CD14-positive monocyte (primary cell): ENCODE data around the gene ASTN2. TPM values are rescaled to one million over a fixed set of nuclear protein-coding genes. Genes with fewer than 3 reads are reported as not detected.

Source experiments
- DNase-seq, 3 donors: peaks; one replicate each; pipeline ENCODE4 v3.0.0-alpha.2; 2011 to 2022
- H2AFZ ChIP-seq: 2 replicates; pipeline ENCODE4 v1.6.0; 2012; ENCODE audit warnings: mild to moderate bottlenecking, low read depth, low read length, inconsistent platforms; ENCODE audit not compliant: insufficient read depth, poor library complexity, severe bottlenecking
- H3K27ac ChIP-seq, 2 donors: 1 replicate in 1 of 2; 2 replicates in 1 of 2; pipeline ENCODE4 v1.5.1; 2012 to 2013; ENCODE audit warnings: low read length in 2 of 2, control low read depth in 1 of 2, inconsistent platforms in 1 of 2, low read depth in 1 of 2, mild to moderate bottlenecking in 1 of 2
- H3K27me3 ChIP-seq, 2 donors: one replicate each; pipeline versions ENCODE4 v1.6.0 to v1.6.1; 2011 to 2013; ENCODE audit warnings: low read length in 2 of 2; ENCODE audit not compliant: control insufficient read depth in 2 of 2, insufficient read depth in 2 of 2
- H3K36me3 ChIP-seq, 2 donors: replicated peaks in 1 of 2; 1 replicate in 1 of 2; 2 replicates in 1 of 2; pipeline versions ENCODE4 v1.5.1 to v1.6.1; 2012 to 2013; ENCODE audit warnings: low read length in 2 of 2, control low read depth in 1 of 2, inconsistent platforms in 1 of 2, mild to moderate bottlenecking in 1 of 2; ENCODE audit not compliant: insufficient read depth in 2 of 2, control insufficient read depth in 1 of 2
- H3K4me1 ChIP-seq, 2 donors: 1 replicate in 1 of 2; 2 replicates in 1 of 2; pipeline versions ENCODE4 v1.5.1 to v1.6.1; 2012 to 2013; ENCODE audit warnings: low read length in 2 of 2, control low read depth in 1 of 2, inconsistent platforms in 1 of 2, mild to moderate bottlenecking in 1 of 2, moderate library complexity in 1 of 2; ENCODE audit not compliant: insufficient read depth in 2 of 2, control insufficient read depth in 1 of 2
- H3K4me2 ChIP-seq: replicated peaks from 2 replicates; pipeline ENCODE3; 2012; ENCODE audit warnings: low read length, moderate library complexity, mild to moderate bottlenecking; ENCODE audit not compliant: poor library complexity, severe bottlenecking; ENCODE audit errors: extremely low read depth
- H3K4me3 ChIP-seq, 3 experiments: fragments of 200-600 bp in 1 of 3; sonication (generic) in 1 of 3; replicated peaks in 1 of 3; 1 replicate in 2 of 3; 2 replicates in 1 of 3; pipeline ENCODE4 v1.5.1; 2011 to 2013; ENCODE audit warnings: low read length in 3 of 3, mild to moderate bottlenecking in 3 of 3, control low read depth in 2 of 3, low read depth in 2 of 3, inconsistent platforms in 1 of 3, moderate library complexity in 1 of 3
- H3K79me2 ChIP-seq: 2 replicates; pipeline ENCODE4 v1.6.0; 2012; ENCODE audit warnings: mild to moderate bottlenecking, control low read depth, inconsistent platforms, low read length, moderate library complexity; ENCODE audit not compliant: insufficient read depth
- H3K9ac ChIP-seq: 2 replicates; pipeline ENCODE4 v1.6.0; 2017; ENCODE audit warnings: low read length, mild to moderate bottlenecking; ENCODE audit not compliant: insufficient read depth, poor library complexity, severe bottlenecking
- H3K9me3 ChIP-seq, 2 donors: replicated peaks in 1 of 2; 1 replicate in 1 of 2; 2 replicates in 1 of 2; pipeline versions ENCODE4 v1.5.1 to v1.6.1; 2012 to 2013; ENCODE audit warnings: low read length in 2 of 2, control low read depth in 1 of 2; ENCODE audit not compliant: control insufficient read depth in 1 of 2, insufficient read depth in 1 of 2
- H4K20me1 ChIP-seq: 2 replicates; pipeline ENCODE4 v1.6.0; 2012; ENCODE audit warnings: mild to moderate bottlenecking, low read length, control low read depth, moderate library complexity; ENCODE audit not compliant: insufficient read depth
- H3K27ac Mint-ChIP-seq, 7 donors: one replicate each; pipeline ENCODE4 v1.8.0; 2020; ENCODE audit warnings: mild to moderate bottlenecking in 7 of 7, mixed read lengths in 7 of 7, moderate library complexity in 6 of 7, inconsistent platforms in 2 of 7
- H3K27me3 Mint-ChIP-seq, 3 donors: one replicate each; pipeline ENCODE4 v1.8.0; 2021 to 2022; ENCODE audit warnings: low read depth in 3 of 3, mild to moderate bottlenecking in 3 of 3, mixed read lengths in 3 of 3, moderate library complexity in 3 of 3, inconsistent platforms in 1 of 3
- H3K36me3 Mint-ChIP-seq, 2 donors: one replicate each; pipeline ENCODE4 v1.8.0; 2020; ENCODE audit warnings: mixed read lengths in 2 of 2, inconsistent platforms in 1 of 2, mild to moderate bottlenecking in 1 of 2
- H3K4me1 Mint-ChIP-seq: one replicate; pipeline ENCODE4 v1.8.0; 2020; ENCODE audit warnings: mild to moderate bottlenecking, mixed read lengths
- H3K4me3 Mint-ChIP-seq, 2 donors: one replicate each; pipeline ENCODE4 v1.8.0; 2020; ENCODE audit warnings: mild to moderate bottlenecking in 2 of 2, mixed read lengths in 2 of 2, moderate library complexity in 1 of 2
- H3K9me3 Mint-ChIP-seq, 7 donors: one replicate each; pipeline ENCODE4 v1.8.0; 2020 to 2022; ENCODE audit warnings: mixed read lengths in 7 of 7, mild to moderate bottlenecking in 6 of 7, moderate library complexity in 6 of 7, inconsistent platforms in 2 of 7
- WGBS: methylation state at CpG from one replicate; pipeline ENCODE4 v1.1.5; 2013; ENCODE audit warnings: missing lambda C conversion rate; ENCODE audit not compliant: insufficient coverage; 5-methylcytosine and 5-hydroxymethylcytosine counted together
- intact Hi-C, 2 donors: fragments of 100-400 bp; cut with micrococcal nuclease; formaldehyde crosslinking; loops; one replicate each; pipeline versions ENCODE4 v1.15.0 to v1.15.1; 2023
- polyA plus RNA-seq, 3 donors: library from polyadenylated mRNA; depleted of rRNA in 1 of 3; unstranded in 2 of 3; stranded (reverse) in 1 of 3; fragments of 300-500 nt in 2 of 3; fragments of >200 nt in 1 of 3; fragmentation: Illumina TruSeq in 2 of 3; gene quantifications; 1 replicate in 2 of 3; 2 replicates in 1 of 3; pipeline ENCODE4 v1.2.3, GENCODE V29; 2012 to 2021
- TF ChIP-seq, protein P1 (sequence below): fragments of 200-600 bp; IDR thresholded peaks from one replicate; pipeline ENCODE4 v1.8.0; 2022; ENCODE audit warnings: antibody characterized with exemption, mild to moderate bottlenecking

Gene ASTN2
- polyA plus RNA-seq, 3 donors: not detected

DNA sequence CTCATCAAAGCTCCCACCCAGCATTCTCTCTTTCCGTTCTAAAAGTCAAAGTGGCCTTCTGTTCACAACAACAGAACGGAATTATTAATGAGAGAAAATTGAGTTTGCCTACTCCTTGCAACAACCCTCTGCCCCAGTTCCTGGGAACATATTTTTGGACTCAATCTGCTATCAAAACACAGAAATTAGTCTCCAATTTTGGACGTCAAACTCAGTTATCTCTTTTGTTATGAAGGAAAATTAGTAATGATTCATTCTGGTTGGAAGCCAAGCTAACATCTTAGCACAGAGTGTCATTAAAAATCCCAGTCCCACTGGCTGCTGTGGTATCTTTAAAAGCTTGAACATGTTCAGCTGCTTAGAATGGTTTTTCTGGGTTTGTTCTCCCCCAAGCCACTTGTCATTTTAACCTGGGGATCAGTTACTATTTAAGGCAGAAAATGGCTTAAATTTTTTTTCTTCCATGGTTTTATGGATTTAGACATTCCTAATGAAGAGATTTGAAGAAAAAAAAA, 384.5 kb downstream of the ASTN2 start:
- no CpG with 5 or more reads among the region's 3 CpGs for WGBS
- Histone ChIP-seq H3K36me3 (no peaks in the 10 kb centered on the region), H3K79me2 (no peaks in the 10 kb centered on the region), H4K20me1 (no peaks in the 10 kb centered on the region), H3K4me1 (no peaks in the 10 kb centered on the region), H3K27me3 (no peaks in the 10 kb centered on the region), H3K27ac (no peak overlapping the region), H3K9me3 (no peaks in the 10 kb centered on the region), H2AFZ (no peak overlapping the region), H3K9ac (no peak overlapping the region), H3K4me2 (no peak overlapping the region), H3K4me3 (no peak overlapping the region)
- Mint-ChIP-seq H3K27ac (no peak overlapping the region), H3K27me3 (peaks cover 0 to 2% (median 1%) of the 10 kb centered on the region in 3 donors), H3K36me3 (no peaks in the 10 kb centered on the region), H3K9me3 (peaks cover 0 to 4% (median 2%) of the 10 kb centered on the region in 7 donors), H3K4me3 (no peak overlapping the region), H3K4me1 (no peaks in the 10 kb centered on the region)
- intact Hi-C loops: no loop called here
- TF ChIP-seq, protein P1, sequence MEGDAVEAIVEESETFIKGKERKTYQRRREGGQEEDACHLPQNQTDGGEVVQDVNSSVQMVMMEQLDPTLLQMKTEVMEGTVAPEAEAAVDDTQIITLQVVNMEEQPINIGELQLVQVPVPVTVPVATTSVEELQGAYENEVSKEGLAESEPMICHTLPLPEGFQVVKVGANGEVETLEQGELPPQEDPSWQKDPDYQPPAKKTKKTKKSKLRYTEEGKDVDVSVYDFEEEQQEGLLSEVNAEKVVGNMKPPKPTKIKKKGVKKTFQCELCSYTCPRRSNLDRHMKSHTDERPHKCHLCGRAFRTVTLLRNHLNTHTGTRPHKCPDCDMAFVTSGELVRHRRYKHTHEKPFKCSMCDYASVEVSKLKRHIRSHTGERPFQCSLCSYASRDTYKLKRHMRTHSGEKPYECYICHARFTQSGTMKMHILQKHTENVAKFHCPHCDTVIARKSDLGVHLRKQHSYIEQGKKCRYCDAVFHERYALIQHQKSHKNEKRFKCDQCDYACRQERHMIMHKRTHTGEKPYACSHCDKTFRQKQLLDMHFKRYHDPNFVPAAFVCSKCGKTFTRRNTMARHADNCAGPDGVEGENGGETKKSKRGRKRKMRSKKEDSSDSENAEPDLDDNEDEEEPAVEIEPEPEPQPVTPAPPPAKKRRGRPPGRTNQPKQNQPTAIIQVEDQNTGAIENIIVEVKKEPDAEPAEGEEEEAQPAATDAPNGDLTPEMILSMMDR: no peak
- no peak for DNase-seq

DNA sequence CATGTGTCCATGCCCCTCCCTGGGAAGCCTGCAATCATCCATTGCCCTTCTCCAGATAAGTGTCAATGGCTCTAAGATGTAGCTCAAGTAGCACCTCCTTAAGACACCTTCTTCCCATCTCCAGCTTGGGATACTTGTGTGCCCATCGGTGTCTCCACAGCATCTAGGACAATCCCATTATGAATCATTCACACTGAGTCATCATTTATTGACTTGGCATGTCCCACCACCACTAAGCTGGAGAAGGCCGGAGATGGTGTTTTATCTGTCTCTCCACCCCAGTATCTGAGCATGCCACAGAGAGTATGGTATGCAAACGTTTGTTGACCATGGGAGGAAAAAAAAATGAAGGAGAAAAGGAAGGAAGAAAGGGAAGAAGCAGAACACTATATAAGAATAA, 385.5 kb downstream of the ASTN2 start:
- Histone ChIP-seq H3K4me1 (no peaks in the 10 kb centered on the region), H3K27ac (no peak overlapping the region), H2AFZ (no peak overlapping the region), H3K4me2 (no peak overlapping the region), H3K79me2 (no peaks in the 10 kb centered on the region), H4K20me1 (no peaks in the 10 kb centered on the region), H3K9me3 (no peaks in the 10 kb centered on the region), H3K4me3 (no peak overlapping the region), H3K27me3 (no peaks in the 10 kb centered on the region), H3K36me3 (no peaks in the 10 kb centered on the region), H3K9ac (no peak overlapping the region)
- H3K36me3 Mint-ChIP-seq: no peaks in the 10 kb centered on the region
- TF ChIP-seq, protein P1: no peak
- WGBS: no CpG with 5 or more reads among the region's 3 CpGs
- H3K27me3 Mint-ChIP-seq: peaks cover 0 to 2% (median 1%) of the 10 kb centered on the region in 3 donors
- no peak overlapping the region for H3K4me3 Mint-ChIP-seq
- no peaks in the 10 kb centered on the region for H3K4me1 Mint-ChIP-seq
- intact Hi-C loops: no loop called here
- DNase-seq: no peak
- H3K27ac Mint-ChIP-seq: no peak overlapping the region
- peaks cover 0 to 4% (median 3%) of the 10 kb centered on the region in 7 donors for H3K9me3 Mint-ChIP-seq
